Activated CD4-positive, alpha-beta memory T cell treated with anti-CD3 and anti-CD28 coated beads for 36 hours (primary cell): ENCODE data around the gene ATP5PD. TPM values are rescaled to one million over a fixed set of nuclear protein-coding genes. Genes with fewer than 3 reads are reported as not detected.

Experiments
- CTCF ChIA-PET: fragments of 350-600 bp; sonication (Branson Sonifier 250); formaldehyde crosslinking; loops from one replicate; lab custom pipeline; 2021; ENCODE audit warnings: antibody characterized with exemption, inconsistent platforms; lab: Charles Lee
- POLR2A ChIA-PET: fragments of 350-600 bp; sonication (Branson Sonifier 250); formaldehyde crosslinking; loops from one replicate; lab custom pipeline; 2021; ENCODE audit warnings: antibody characterized with exemption; lab: Charles Lee
- DNase-seq: peaks from one replicate; pipeline ENCODE4 v3.0.0-alpha.2; 2020
- H3K27ac Mint-ChIP-seq: one replicate; pipeline ENCODE4 v1.8.0; 2021; ENCODE audit warnings: mixed read lengths
- H3K27me3 Mint-ChIP-seq: one replicate; pipeline ENCODE4 v1.8.0; 2021; ENCODE audit warnings: mixed read lengths
- H3K36me3 Mint-ChIP-seq: one replicate; pipeline ENCODE4 v1.8.0; 2021; ENCODE audit warnings: mixed read lengths
- H3K4me1 Mint-ChIP-seq: one replicate; pipeline ENCODE4 v1.8.0; 2021; ENCODE audit warnings: low read depth, mixed read lengths
- H3K4me3 Mint-ChIP-seq: one replicate; pipeline ENCODE4 v1.8.0; 2021; ENCODE audit warnings: mild to moderate bottlenecking, mixed read lengths
- H3K9me3 Mint-ChIP-seq: one replicate; pipeline ENCODE4 v1.8.0; 2021; ENCODE audit warnings: mixed read lengths
- intact Hi-C: fragments of 100-400 bp; cut with micrococcal nuclease; formaldehyde crosslinking; loops from one replicate; pipeline ENCODE4 v1.15.1; 2023
- total RNA-seq, 2 experiments: library from RNA; stranded (reverse); gene quantifications; one replicate each; pipeline ENCODE4 v1.2.3, GENCODE V29; 2021

Gene ATP5PD
- total RNA-seq, result 100 to 1,000 TPM; 249 to 261 TPM

- Mint-ChIP-seq H3K27me3 (no peaks in the 10 kb centered on the region), H3K9me3 (no peaks in the 10 kb centered on the region), H3K4me1 (peaks cover 42% of the 10 kb centered on the region), H3K4me3 (peak within 1 kb of the TSS; percentile 97), H3K27ac (peak within 1 kb of the TSS; percentile 91), H3K36me3 (peaks cover 10% of the 10 kb centered on the region)
- ChIA-PET POLR2A (interaction anchor here (0.6 to 2.4 kb wide), 4 partner anchors 11 to 159 kb away, joined by 3 to 26 read pairs (median 12); partner anchors contain the start of genes MRPL58 and NUP85), CTCF (interaction anchor here (0.8 to 2.3 kb wide), 4 partner anchors 12 to 86 kb away, joined by 3 to 9 read pairs (median 5); partner anchors contain the start of gene MRPL58)
- DNase-seq, result peak; percentile 98
- intact Hi-C loops, result loop anchor here (1.0 to 5.0 kb wide), 6 partner anchors 10 to 136 kb away; partner anchors contain the start of genes ARMC7, JPT1, MRPL58 and NT5C
Measured at GRCh38 chr17:75046407-75047289, at the start of gene ATP5PD, which contains the start of gene KCTD2. Gene ATP5PD, minus strand, starts transcription at chr17:75046969. Its CDS starts 4,319 bp downstream, at chr17:75042650. Gene KCTD2, plus strand, starts transcription at chr17:75047225. Its CDS starts 26 bp downstream, at chr17:75047251.

- Mint-ChIP-seq H3K4me3 (no peak overlapping the region), H3K36me3 (no peaks in the 10 kb centered on the region), H3K27ac (no peak overlapping the region), H3K4me1 (no peaks in the 10 kb centered on the region), H3K27me3 (no peaks in the 10 kb centered on the region), H3K9me3 (no peaks in the 10 kb centered on the region)
- CTCF ChIA-PET, result interaction anchor here (1.0 to 1.5 kb wide), 2 partner anchors 10 kb away, joined by 3 to 5 read pairs; no protein-coding TSS in a partner anchor
- intact Hi-C loops, result no loop called here
- POLR2A ChIA-PET, result no interaction called here
- DNase-seq, result no peak
Measured at GRCh38 chr17:75096082-75096625, 49.4 kb upstream of the ATP5PD start.

- Mint-ChIP-seq H3K36me3 (no peaks in the 10 kb centered on the region), H3K4me1 (peaks cover 3% of the 10 kb centered on the region), H3K9me3 (no peaks in the 10 kb centered on the region), H3K27me3 (no peaks in the 10 kb centered on the region), H3K4me3 (no peak overlapping the region), H3K27ac (no peak overlapping the region)
- CTCF ChIA-PET, result interaction anchor here (0.6 to 1.5 kb wide), 4 partner anchors 9 to 107 kb away, joined by 3 to 5 read pairs (median 5); no protein-coding TSS in a partner anchor
- POLR2A ChIA-PET, result interaction anchor here (0.7 kb wide), 1 partner anchor 148 kb away, joined by 3 read pairs; no protein-coding TSS in a partner anchor
- no peak for DNase-seq
- intact Hi-C loops, result no loop called here
Measured at GRCh38 chr17:75094871-75095399, 48.2 kb upstream of the ATP5PD start.

GRCh38 chr17:75093548-75094158 is 46.9 kb upstream of the ATP5PD start:
- intact Hi-C loops, result no loop called here
- no peaks in the 10 kb centered on the region for H3K36me3 Mint-ChIP-seq
- no peaks in the 10 kb centered on the region for H3K9me3 Mint-ChIP-seq
- ChIA-PET POLR2A (no interaction called here), CTCF (interaction anchor here (0.7 kb wide), 1 partner anchor 10 kb away, joined by 4 read pairs; no protein-coding TSS in a partner anchor)
- no peak overlapping the region for H3K4me3 Mint-ChIP-seq
- H3K4me1 Mint-ChIP-seq, result peaks cover 14% of the 10 kb centered on the region
- DNase-seq, result no peak
- H3K27ac Mint-ChIP-seq, result no peak overlapping the region
- H3K27me3 Mint-ChIP-seq, result no peaks in the 10 kb centered on the region

GRCh38 chr17:75091855-75092327 is 45.1 kb upstream of the ATP5PD start:
- no peaks in the 10 kb centered on the region for H3K9me3 Mint-ChIP-seq
- peaks cover 24% of the 10 kb centered on the region for H3K4me1 Mint-ChIP-seq
- no peak overlapping the region for H3K4me3 Mint-ChIP-seq
- intact Hi-C loops, result no loop called here
- no peaks in the 10 kb centered on the region for H3K36me3 Mint-ChIP-seq
- ChIA-PET CTCF (interaction anchor here (1.3 kb wide), 1 partner anchor 22 kb away, joined by 5 read pairs; no protein-coding TSS in a partner anchor), POLR2A (no interaction called here)
- no peak overlapping the region for H3K27ac Mint-ChIP-seq
- no peaks in the 10 kb centered on the region for H3K27me3 Mint-ChIP-seq
- DNase-seq, result no peak

GRCh38 chr17:75090871-75091854 is 44.4 kb upstream of the ATP5PD start:
- no peaks in the 10 kb centered on the region for H3K36me3 Mint-ChIP-seq
- ChIA-PET POLR2A (interaction anchor here (0.6 kb wide), 1 partner anchor 912 kb away, joined by 3 read pairs; no protein-coding TSS in a partner anchor), CTCF (interaction anchor here (0.6 to 1.3 kb wide), 3 partner anchors 15 to 188 kb away, joined by 3 to 5 read pairs (median 4); no protein-coding TSS in a partner anchor)
- no peak for DNase-seq
- no peak overlapping the region for H3K27ac Mint-ChIP-seq
- H3K4me1 Mint-ChIP-seq, result peaks cover 29% of the 10 kb centered on the region
- no peaks in the 10 kb centered on the region for H3K27me3 Mint-ChIP-seq
- no peaks in the 10 kb centered on the region for H3K9me3 Mint-ChIP-seq
- intact Hi-C loops, result no loop called here
- H3K4me3 Mint-ChIP-seq, result no peak overlapping the region

GRCh38 chr17:75088465-75089417 is 42.0 kb upstream of the ATP5PD start:
- Mint-ChIP-seq H3K36me3 (no peaks in the 10 kb centered on the region), H3K9me3 (no peaks in the 10 kb centered on the region), H3K4me1 (peaks cover 40% of the 10 kb centered on the region), H3K4me3 (peak overlapping the region; percentile 76), H3K27ac (no peak overlapping the region), H3K27me3 (no peaks in the 10 kb centered on the region)
- DNase-seq, result no peak
- ChIA-PET POLR2A (interaction anchor here (1.1 to 1.7 kb wide), 3 partner anchors 21 to 77 kb away, joined by 3 to 5 read pairs (median 4); partner anchors contain the start of genes ARMC7 and MRPL58), CTCF (interaction anchor here (0.8 to 1.9 kb wide), 5 partner anchors 16 to 182 kb away, joined by 3 to 4 read pairs (median 4); partner anchors contain the start of gene MIF4GD)
- intact Hi-C loops, result loop anchor here (1.0 kb wide), 1 partner anchor 21 kb away; the partner anchor contains the start of gene ARMC7

GRCh38 chr17:75087558-75088453 is 41.0 kb upstream of the ATP5PD start, which contains the start of gene SLC16A5:
Gene SLC16A5, plus strand, starts transcription at chr17:75087954. Its CDS starts 5,683 bp downstream, at chr17:75093637.
- no peaks in the 10 kb centered on the region for H3K9me3 Mint-ChIP-seq
- intact Hi-C loops, result no loop called here
- H3K4me1 Mint-ChIP-seq, result peaks cover 41% of the 10 kb centered on the region

More at GRCh38 chr17:75087558-75088453, 41.0 kb upstream of the ATP5PD start, which contains the start of gene SLC16A5:
- peak; percentile 63 for DNase-seq
- Mint-ChIP-seq H3K36me3 (no peaks in the 10 kb centered on the region), H3K27ac (peak within 1 kb of the TSS; percentile 55), H3K4me3 (peak within 1 kb of the TSS; percentile 76), H3K27me3 (no peaks in the 10 kb centered on the region)
- POLR2A ChIA-PET, result interaction anchor here (0.9 to 1.7 kb wide), 6 partner anchors 22 to 76 kb away, joined by 3 to 5 read pairs (median 4); partner anchors contain the start of genes ARMC7, JPT1 and MRPL58
- CTCF ChIA-PET, result interaction anchor here (0.7 to 1.9 kb wide), 8 partner anchors 11 to 183 kb away, joined by 3 to 4 read pairs (median 4); partner anchors contain the start of gene MIF4GD
